ENCODE data around the gene NMNAT2.

The NMNAT2 gene

DNA sequence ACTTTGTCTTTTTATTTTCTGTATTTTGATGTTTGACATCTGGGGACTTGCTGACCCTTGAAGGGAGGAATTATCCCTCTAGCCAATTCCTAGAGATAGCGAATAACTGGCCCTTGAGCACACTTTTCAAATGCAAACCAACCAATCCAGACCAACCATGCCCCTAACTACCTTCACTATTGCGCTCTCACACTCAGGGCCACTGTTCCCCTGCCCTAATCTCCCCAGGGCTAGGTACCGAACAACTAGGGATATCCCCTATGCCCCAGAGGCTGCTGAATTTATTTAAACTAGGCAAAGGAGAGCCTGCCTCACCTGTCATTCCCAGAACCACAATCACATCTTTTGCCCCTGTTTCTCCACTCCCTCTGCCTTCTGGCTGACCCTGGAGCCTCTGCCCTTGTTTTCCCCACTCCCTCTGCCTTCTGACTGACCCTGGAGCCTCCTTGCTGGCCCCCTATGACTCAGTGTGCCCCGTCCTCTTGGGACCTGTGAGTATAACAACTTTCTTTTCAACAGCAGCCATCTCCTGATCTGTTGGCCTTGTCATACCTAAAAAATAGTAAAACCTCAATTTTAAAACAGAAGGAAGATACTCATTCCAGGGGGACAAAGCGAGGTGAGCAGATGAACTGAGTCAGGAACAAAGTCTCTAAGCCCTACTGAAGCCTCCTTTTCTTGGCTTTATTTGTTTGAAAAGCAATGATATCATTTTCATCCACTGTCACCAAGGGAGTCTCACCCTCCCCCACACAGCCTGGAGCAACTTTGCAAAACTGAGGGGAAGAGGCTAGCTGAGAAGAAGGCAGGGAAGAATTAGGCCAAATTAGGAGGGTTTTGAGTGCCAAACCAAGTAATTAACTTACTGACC is 115.5 kb downstream of the NMNAT2 start:
- DNase-seq (ENCODE audit: low read depth) = no peak
- no peak for TF ChIP-seq CTCF (IDR thresholded peaks at IDR 0.05; ENCODE audit: control insufficient read depth, extremely low read depth, insufficient read depth)
- no peak overlapping the region for H3K4me3 ChIP-seq (ENCODE audit: low read depth, low read length)

- no peak for TF ChIP-seq CTCF (IDR thresholded peaks at IDR 0.05; ENCODE audit: control insufficient read depth, extremely low read depth, insufficient read depth)
- no peak overlapping the region for H3K4me3 ChIP-seq (ENCODE audit: low read depth, low read length)
- no peak for DNase-seq (ENCODE audit: low read depth)
Observed at GRCh38 chr1:183301239-183301638, 116.9 kb downstream of the NMNAT2 start.

DNA sequence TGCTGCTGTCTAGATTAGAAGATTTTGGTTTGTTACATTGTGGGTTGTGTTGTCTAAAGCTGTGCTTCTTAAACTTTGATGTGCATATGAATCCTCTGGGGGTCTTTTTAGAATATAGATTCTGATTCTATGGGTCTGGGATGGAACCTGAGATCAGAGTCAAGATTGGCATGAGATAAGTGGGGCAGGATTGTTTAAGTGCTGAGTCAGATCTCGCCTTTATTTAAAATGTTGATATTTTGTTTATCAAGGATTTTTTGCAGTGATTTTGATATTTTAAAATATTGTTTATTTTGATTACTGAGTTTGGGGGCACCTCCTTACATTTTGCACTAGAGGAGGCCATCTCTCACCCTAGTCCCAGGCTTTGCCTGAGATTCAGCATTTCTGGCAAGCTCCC is 117.4 kb downstream of the NMNAT2 start:
- no peak for TF ChIP-seq CTCF (IDR thresholded peaks at IDR 0.05; ENCODE audit: control insufficient read depth, extremely low read depth, insufficient read depth)
- H3K4me3 ChIP-seq (ENCODE audit: low read depth, low read length) = no peak overlapping the region
- DNase-seq (ENCODE audit: low read depth) = no peak

- DNase-seq (ENCODE audit: low read depth) = no peak
- no peak overlapping the region for H3K4me3 ChIP-seq (ENCODE audit: low read depth, low read length)
- no peak for TF ChIP-seq CTCF (IDR thresholded peaks at IDR 0.05; ENCODE audit: control insufficient read depth, extremely low read depth, insufficient read depth)
Observed at GRCh38 chr1:183300395-183300794, 117.8 kb downstream of the NMNAT2 start.

GRCh38 chr1:183296782-183297181 is 121.4 kb downstream of the NMNAT2 start:
- no peak for DNase-seq (ENCODE audit: low read depth)
- no peak for TF ChIP-seq CTCF (IDR thresholded peaks at IDR 0.05; ENCODE audit: control insufficient read depth, extremely low read depth, insufficient read depth)
- no peak overlapping the region for H3K4me3 ChIP-seq (ENCODE audit: low read depth, low read length)

- no peak overlapping the region for H3K4me3 ChIP-seq (ENCODE audit: low read depth, low read length)
- DNase-seq (ENCODE audit: low read depth) = no peak
- no peak for TF ChIP-seq CTCF (IDR thresholded peaks at IDR 0.05; ENCODE audit: control insufficient read depth, extremely low read depth, insufficient read depth)
Observed at GRCh38 chr1:183295521-183295920, 122.7 kb downstream of the NMNAT2 start.

DNA sequence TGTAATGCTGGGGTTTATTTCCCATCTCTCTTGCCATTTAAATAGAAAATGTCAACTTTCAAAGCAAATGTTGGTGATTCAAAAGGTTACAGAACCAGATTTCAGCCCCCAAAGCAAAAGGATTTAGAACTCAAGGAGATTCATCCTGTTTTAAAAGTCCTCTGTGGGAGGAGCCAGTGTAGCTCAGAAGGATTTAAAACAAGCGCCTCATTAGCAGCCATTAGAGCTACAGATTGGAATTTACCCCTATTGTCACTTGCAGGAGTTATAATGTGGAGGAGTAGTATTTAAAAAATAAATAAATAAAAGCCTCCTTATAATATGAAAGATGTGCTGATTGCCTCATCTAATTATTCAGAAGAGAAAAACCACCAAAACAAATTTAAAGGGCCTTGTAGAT is 124.3 kb downstream of the NMNAT2 start:
- no peak overlapping the region for H3K4me3 ChIP-seq (ENCODE audit: low read depth, low read length)
- no peak for TF ChIP-seq CTCF (IDR thresholded peaks at IDR 0.05; ENCODE audit: control insufficient read depth, extremely low read depth, insufficient read depth)
- DNase-seq (ENCODE audit: low read depth) = no peak
